HCT116 (cell line): ENCODE data around the gene SOS1. TPM values are rescaled to one million over a fixed set of nuclear protein-coding genes. Genes with fewer than 3 reads are reported as not detected.

Experiments used
- ATAC-seq: fragments of 200-7000 bp; cut with Tn5 transposase; 2 replicates; pipeline ENCODE4 v1.9.1; 2020; ENCODE audit warnings: mild to moderate bottlenecking, moderate library complexity
- BruUV-seq: library from RNA; stranded (reverse); fragments of 400-500 nt; replicated peaks from 2 replicates; lab custom pipeline; 2021; lab: Mats Ljungman, UMichigan
- CTCF ChIA-PET: fragments of 300-600 bp; sonication (Branson Sonifier 250); formaldehyde crosslinking; loops from one replicate; lab custom pipeline; 2021; ENCODE audit warnings: antibody characterized with exemption; lab: Charles Lee
- POLR2A ChIA-PET: fragments of 300-600, 350-600 bp; sonication (Branson Sonifier 250); formaldehyde crosslinking; loops from one replicate; lab custom pipeline; 2021; ENCODE audit warnings: antibody characterized with exemption; lab: Charles Lee
- RAD21 ChIA-PET, 2 experiments: fragments of 300-600 bp; sonication (Branson Sonifier 250); formaldehyde crosslinking; loops; one replicate each; lab custom pipeline; 2023; ENCODE audit warnings: low total read pairs in 2 of 2; ENCODE audit not compliant: uncharacterized antibody in 2 of 2, unreplicated experiment in 2 of 2, low non-redundant PET in 1 of 2; lab: Charles Lee
- DNase-seq: peaks from one replicate; pipeline ENCODE4 v3.0.0-alpha.2; 2010; ENCODE audit warnings: low read depth, low spot score
- H2AFZ ChIP-seq: fragments of 200-600 bp; shearing (Covaris generic), sonication (generic); 2 replicates; pipeline ENCODE4 v1.6.1; 2017; ENCODE audit warnings: low read depth, mixed run types, mixed read lengths, antibody characterized with exemption, low read length; ENCODE audit not compliant: poor library complexity, severe bottlenecking
- H3K27ac ChIP-seq: 2 replicates; pipeline ENCODE4 v1.5.1; 2012; ENCODE audit warnings: low read depth, low read length
- H3K27me3 ChIP-seq: fragments of 200-600 bp; sonication (generic); 2 replicates; pipeline ENCODE4 v1.6.1; 2016; ENCODE audit warnings: mixed run types, low read length, mixed read lengths; ENCODE audit not compliant: insufficient read depth
- H3K36me3 ChIP-seq, 2 experiments: fragments of 200-500 bp in 1 of 2; fragments of 200-600 bp in 1 of 2; sonication (Bioruptor generic) in 1 of 2; sonication (generic) in 1 of 2; 2 replicates each; pipeline versions ENCODE4 v1.5.1 to v1.6.1; 2014 to 2016; ENCODE audit warnings: low read length in 2 of 2, inconsistent platforms in 1 of 2, mixed read lengths in 1 of 2, mixed run types in 1 of 2; ENCODE audit not compliant: insufficient read depth in 2 of 2, control insufficient read depth in 1 of 2
- H3K4me1 ChIP-seq, 2 experiments: fragments of 200-600 bp in 1 of 2; sonication (generic) in 1 of 2; 2 replicates each; pipeline versions ENCODE4 v1.5.1 to v1.6.1; 2012 to 2017; ENCODE audit warnings: low read length in 2 of 2, inconsistent platforms in 1 of 2, mild to moderate bottlenecking in 1 of 2, mixed read lengths in 1 of 2, mixed run types in 1 of 2, moderate library complexity in 1 of 2; ENCODE audit not compliant: insufficient read depth in 2 of 2, control insufficient read depth in 1 of 2
- H3K4me2 ChIP-seq: fragments of 200-600 bp; sonication (generic); 2 replicates; pipeline ENCODE4 v1.6.1; 2017; ENCODE audit warnings: mixed run types, low read length, mixed read lengths
- H3K4me3 ChIP-seq, 2 experiments: fragments of 200-600 bp in 1 of 2; sonication (generic) in 1 of 2; replicated peaks in 1 of 2; 2 replicates each; pipeline ENCODE4 v1.5.1; 2011 to 2016; ENCODE audit warnings: low read length in 2 of 2, control low read depth in 1 of 2, low read depth in 1 of 2, mild to moderate bottlenecking in 1 of 2, mixed read lengths in 1 of 2, mixed run types in 1 of 2
- H3K79me2 ChIP-seq: fragments of 200-600 bp; sonication (generic); 2 replicates; pipeline ENCODE4 v1.6.1; 2017; ENCODE audit warnings: mild to moderate bottlenecking, mixed run types, low read length, moderate library complexity, mixed read lengths; ENCODE audit not compliant: insufficient read depth
- H3K9ac ChIP-seq: fragments of 200-600 bp; sonication (generic); 2 replicates; pipeline ENCODE4 v1.6.1; 2016; ENCODE audit warnings: low read length, mixed read lengths
- H3K9me2 ChIP-seq: fragments of 200-600 bp; sonication (generic), shearing (Covaris generic); 2 replicates; pipeline ENCODE4 v1.6.1; 2017; ENCODE audit warnings: mixed run types, mild to moderate bottlenecking, moderate library complexity; ENCODE audit not compliant: insufficient read depth
- H3K9me3 ChIP-seq, 2 experiments: fragments of 200-500 bp in 1 of 2; fragments of 200-600 bp in 1 of 2; sonication (Bioruptor generic) in 1 of 2; sonication (generic) in 1 of 2; 2 replicates each; pipeline ENCODE4 v1.6.1; 2014 to 2017; ENCODE audit warnings: low read length in 2 of 2, mixed read lengths in 2 of 2, inconsistent platforms in 1 of 2, low read depth in 1 of 2, mild to moderate bottlenecking in 1 of 2, mixed run types in 1 of 2, moderate library complexity in 1 of 2; ENCODE audit not compliant: control insufficient read depth in 1 of 2, insufficient read depth in 1 of 2
- H4K20me1 ChIP-seq: fragments of 200-600 bp; sonication (generic), shearing (Covaris generic); 2 replicates; pipeline ENCODE4 v1.6.1; 2017; ENCODE audit warnings: mixed run types, mild to moderate bottlenecking, moderate library complexity; ENCODE audit not compliant: insufficient read depth
- CBX3 ChIP-seq: IDR thresholded peaks from 2 replicates; pipeline ENCODE4 v1.6.1; 2012; ENCODE audit warnings: low read depth
- CEBPB ChIP-seq: IDR thresholded peaks from 2 replicates; pipeline ENCODE4 v1.6.1; 2012; ENCODE audit warnings: low read depth
- EGR1 ChIP-seq: IDR thresholded peaks from 2 replicates; pipeline ENCODE4 v1.6.1; 2012; ENCODE audit warnings: low read depth
- EZH2 ChIP-seq: fragments of 200-600 bp; sonication (generic); IDR thresholded peaks from 2 replicates; pipeline ENCODE4 v1.6.1; 2017; ENCODE audit warnings: antibody characterized with exemption, mixed run types
- EZH2phosphoT487 ChIP-seq: fragments of 200-600 bp; IDR thresholded peaks from 2 replicates; pipeline ENCODE4 v1.6.1; 2018; ENCODE audit warnings: antibody characterized with exemption, borderline replicate concordance
- FOSL1 ChIP-seq: IDR thresholded peaks from 2 replicates; pipeline ENCODE4 v1.6.1; 2012; ENCODE audit warnings: low read depth
- JUND ChIP-seq: IDR thresholded peaks from 2 replicates; pipeline ENCODE4 v1.6.1; 2012
- POLR2A ChIP-seq: IDR thresholded peaks from 2 replicates; pipeline ENCODE4 v1.7.0; 2011; ENCODE audit warnings: borderline replicate concordance; ENCODE audit not compliant: insufficient read depth, insufficient read length; ENCODE audit errors: extremely low read depth
- POLR2AphosphoS5 ChIP-seq: IDR thresholded peaks from 2 replicates; pipeline ENCODE4 v1.6.1; 2011; ENCODE audit warnings: mild to moderate bottlenecking, low read depth, low read length, moderate library complexity
- SIN3A ChIP-seq: IDR thresholded peaks from 2 replicates; pipeline ENCODE4 v1.6.1; 2012; ENCODE audit warnings: low read depth
- SP1 ChIP-seq: IDR thresholded peaks from 2 replicates; pipeline ENCODE4 v1.6.1; 2012; ENCODE audit warnings: low read depth
- SRF ChIP-seq: IDR thresholded peaks from 2 replicates; pipeline ENCODE4 v1.6.1; 2012; ENCODE audit warnings: low read depth
- TCF7L2 ChIP-seq: IDR thresholded peaks from 2 replicates; pipeline ENCODE4 v1.7.0; 2011; ENCODE audit warnings: borderline replicate concordance, inconsistent platforms; ENCODE audit not compliant: insufficient read depth, insufficient read length; ENCODE audit errors: extremely low read depth
- YY1 ChIP-seq: IDR thresholded peaks from 2 replicates; pipeline ENCODE4 v1.6.1; 2011; ENCODE audit warnings: low read length, low read depth, moderate library complexity, mild to moderate bottlenecking; ENCODE audit not compliant: insufficient replicate concordance; ENCODE audit errors: extremely low read depth
- intact Hi-C: fragments of 100-400 bp; cut with micrococcal nuclease; formaldehyde crosslinking; loops from 2 replicates; pipeline ENCODE4 v1.10.0; 2022
- total RNA-seq: library from RNA; stranded (reverse); gene quantifications from one replicate; pipeline ENCODE4 v1.2.1, GENCODE V29; 2021; ENCODE audit not compliant: unreplicated experiment
- TF ChIP-seq, protein P1 (sequence below): IDR thresholded peaks from 2 replicates; pipeline ENCODE4 v1.6.1; 2012; ENCODE audit warnings: low read depth
- TF ChIP-seq, protein P2 (sequence below), 3 experiments: fragments of 200-600 bp in 1 of 3; sonication (generic) in 1 of 3; IDR thresholded peaks in 2 of 3; conservative IDR thresholded peaks in 1 of 3; 2 replicates each; pipeline ENCODE4 v1.5.1; 2012 to 2017; ENCODE audit warnings: low read depth in 2 of 3, low read length in 2 of 3, antibody characterized with exemption in 1 of 3, borderline replicate concordance in 1 of 3, control low read depth in 1 of 3, mild to moderate bottlenecking in 1 of 3, mixed read lengths in 1 of 3, mixed run types in 1 of 3, moderate library complexity in 1 of 3; ENCODE audit not compliant: insufficient read depth in 1 of 3
- TF ChIP-seq, protein P3 (sequence below): IDR thresholded peaks from 2 replicates; pipeline ENCODE4 v1.6.1; 2012
- TF ChIP-seq, protein P4 (sequence below): IDR thresholded peaks from 2 replicates; pipeline ENCODE4 v1.6.1; 2011; ENCODE audit warnings: mild to moderate bottlenecking, low read length, moderate library complexity; ENCODE audit not compliant: insufficient replicate concordance; ENCODE audit errors: extremely low read depth

Gene SOS1
- total RNA-seq, 1 experiment from 2014 or later, result 19.4 TPM

DNA sequence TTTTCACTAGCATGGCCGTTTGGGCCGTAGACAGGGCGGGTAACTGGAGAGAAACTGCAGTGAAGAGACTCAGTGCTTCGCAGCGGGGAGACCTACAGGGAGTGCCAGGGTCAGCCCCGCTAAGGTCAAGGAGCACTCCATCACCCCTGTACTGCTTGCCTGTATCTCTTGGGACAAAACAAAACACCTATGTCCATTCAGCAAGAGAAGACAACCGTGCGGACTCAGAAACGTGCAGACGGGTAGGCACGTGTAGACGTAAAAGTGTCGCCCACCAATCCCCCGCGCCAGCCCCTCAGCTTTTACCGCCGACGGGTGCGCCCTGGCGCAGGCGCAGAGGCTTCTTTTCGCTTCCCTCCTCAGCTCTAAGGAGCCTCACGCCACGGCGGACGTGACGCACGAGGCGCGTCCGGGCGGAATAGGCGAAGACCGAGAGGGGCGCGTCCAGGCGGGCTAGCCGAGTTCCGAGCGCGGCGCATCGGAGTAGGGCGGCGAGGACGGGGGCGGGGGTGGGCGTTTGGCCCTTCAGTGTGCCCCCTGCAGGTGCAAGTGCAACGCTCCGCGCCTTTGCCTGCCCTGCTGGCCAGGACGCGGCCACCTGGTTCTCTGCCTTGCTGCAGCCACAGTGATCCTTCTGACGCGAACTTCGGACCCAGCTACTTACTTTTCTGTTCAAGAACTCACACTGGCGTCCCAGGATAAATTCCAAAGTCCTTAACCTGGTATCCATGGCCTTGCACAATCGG, 3.3 kb upstream of the SOS1 start:
- H3K9me2 ChIP-seq, result no peaks in the 10 kb centered on the region
- H4K20me1 ChIP-seq, result no peaks in the 10 kb centered on the region
- peaks cover 14 to 38% of the 10 kb centered on the region in 2 experiments for H3K4me1 ChIP-seq
- peak overlapping the region; percentile 66 for H2AFZ ChIP-seq
- CTCF ChIA-PET, result interaction anchor here (1.4 to 1.9 kb wide), 5 partner anchors 9 to 176 kb away, joined by 3 to 8 read pairs (median 4); no protein-coding TSS in a partner anchor
- peak; percentile 98 for TF ChIP-seq SRF
- TF ChIP-seq EGR1, result peak; percentile 98
- TF ChIP-seq, protein P1, sequence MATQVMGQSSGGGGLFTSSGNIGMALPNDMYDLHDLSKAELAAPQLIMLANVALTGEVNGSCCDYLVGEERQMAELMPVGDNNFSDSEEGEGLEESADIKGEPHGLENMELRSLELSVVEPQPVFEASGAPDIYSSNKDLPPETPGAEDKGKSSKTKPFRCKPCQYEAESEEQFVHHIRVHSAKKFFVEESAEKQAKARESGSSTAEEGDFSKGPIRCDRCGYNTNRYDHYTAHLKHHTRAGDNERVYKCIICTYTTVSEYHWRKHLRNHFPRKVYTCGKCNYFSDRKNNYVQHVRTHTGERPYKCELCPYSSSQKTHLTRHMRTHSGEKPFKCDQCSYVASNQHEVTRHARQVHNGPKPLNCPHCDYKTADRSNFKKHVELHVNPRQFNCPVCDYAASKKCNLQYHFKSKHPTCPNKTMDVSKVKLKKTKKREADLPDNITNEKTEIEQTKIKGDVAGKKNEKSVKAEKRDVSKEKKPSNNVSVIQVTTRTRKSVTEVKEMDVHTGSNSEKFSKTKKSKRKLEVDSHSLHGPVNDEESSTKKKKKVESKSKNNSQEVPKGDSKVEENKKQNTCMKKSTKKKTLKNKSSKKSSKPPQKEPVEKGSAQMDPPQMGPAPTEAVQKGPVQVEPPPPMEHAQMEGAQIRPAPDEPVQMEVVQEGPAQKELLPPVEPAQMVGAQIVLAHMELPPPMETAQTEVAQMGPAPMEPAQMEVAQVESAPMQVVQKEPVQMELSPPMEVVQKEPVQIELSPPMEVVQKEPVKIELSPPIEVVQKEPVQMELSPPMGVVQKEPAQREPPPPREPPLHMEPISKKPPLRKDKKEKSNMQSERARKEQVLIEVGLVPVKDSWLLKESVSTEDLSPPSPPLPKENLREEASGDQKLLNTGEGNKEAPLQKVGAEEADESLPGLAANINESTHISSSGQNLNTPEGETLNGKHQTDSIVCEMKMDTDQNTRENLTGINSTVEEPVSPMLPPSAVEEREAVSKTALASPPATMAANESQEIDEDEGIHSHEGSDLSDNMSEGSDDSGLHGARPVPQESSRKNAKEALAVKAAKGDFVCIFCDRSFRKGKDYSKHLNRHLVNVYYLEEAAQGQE, result no peak
- no peak for TF ChIP-seq EZH2
- TF ChIP-seq POLR2A, result peak; percentile 69
- no peak for TF ChIP-seq EZH2phosphoT487
- TF ChIP-seq, protein P2, sequence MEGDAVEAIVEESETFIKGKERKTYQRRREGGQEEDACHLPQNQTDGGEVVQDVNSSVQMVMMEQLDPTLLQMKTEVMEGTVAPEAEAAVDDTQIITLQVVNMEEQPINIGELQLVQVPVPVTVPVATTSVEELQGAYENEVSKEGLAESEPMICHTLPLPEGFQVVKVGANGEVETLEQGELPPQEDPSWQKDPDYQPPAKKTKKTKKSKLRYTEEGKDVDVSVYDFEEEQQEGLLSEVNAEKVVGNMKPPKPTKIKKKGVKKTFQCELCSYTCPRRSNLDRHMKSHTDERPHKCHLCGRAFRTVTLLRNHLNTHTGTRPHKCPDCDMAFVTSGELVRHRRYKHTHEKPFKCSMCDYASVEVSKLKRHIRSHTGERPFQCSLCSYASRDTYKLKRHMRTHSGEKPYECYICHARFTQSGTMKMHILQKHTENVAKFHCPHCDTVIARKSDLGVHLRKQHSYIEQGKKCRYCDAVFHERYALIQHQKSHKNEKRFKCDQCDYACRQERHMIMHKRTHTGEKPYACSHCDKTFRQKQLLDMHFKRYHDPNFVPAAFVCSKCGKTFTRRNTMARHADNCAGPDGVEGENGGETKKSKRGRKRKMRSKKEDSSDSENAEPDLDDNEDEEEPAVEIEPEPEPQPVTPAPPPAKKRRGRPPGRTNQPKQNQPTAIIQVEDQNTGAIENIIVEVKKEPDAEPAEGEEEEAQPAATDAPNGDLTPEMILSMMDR (IDR thresholded peaks at IDR 0.05 in 2 of 3, conservative IDR thresholded peaks at IDR 0.05 in 1 of 3; ENCODE audit: borderline replicate concordance in 1 of 3, insufficient read depth in 1 of 3, low read depth in 2 of 3, low read length in 2 of 3), result peak; percentile 9 to 65 (median 47); a peak in 4 of 6 replicates
- TF ChIP-seq POLR2AphosphoS5, result peak; percentile 91
- TF ChIP-seq FOSL1, result no peak
- no peak; the same call in 1 of the 2 replicates for TF ChIP-seq CEBPB
- TF ChIP-seq, protein P3, sequence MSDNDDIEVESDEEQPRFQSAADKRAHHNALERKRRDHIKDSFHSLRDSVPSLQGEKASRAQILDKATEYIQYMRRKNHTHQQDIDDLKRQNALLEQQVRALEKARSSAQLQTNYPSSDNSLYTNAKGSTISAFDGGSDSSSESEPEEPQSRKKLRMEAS, result peak; percentile 95
- TF ChIP-seq JUND, result no peak
- TF ChIP-seq SIN3A, result peak; percentile 53; the same call in 1 of the 2 replicates
- TF ChIP-seq CBX3, result peak; percentile 98
- TF ChIP-seq TCF7L2, result peak; percentile 56
- TF ChIP-seq YY1, result peak; percentile 91
- TF ChIP-seq SP1, result peak; percentile 96
- TF ChIP-seq, protein P4, sequence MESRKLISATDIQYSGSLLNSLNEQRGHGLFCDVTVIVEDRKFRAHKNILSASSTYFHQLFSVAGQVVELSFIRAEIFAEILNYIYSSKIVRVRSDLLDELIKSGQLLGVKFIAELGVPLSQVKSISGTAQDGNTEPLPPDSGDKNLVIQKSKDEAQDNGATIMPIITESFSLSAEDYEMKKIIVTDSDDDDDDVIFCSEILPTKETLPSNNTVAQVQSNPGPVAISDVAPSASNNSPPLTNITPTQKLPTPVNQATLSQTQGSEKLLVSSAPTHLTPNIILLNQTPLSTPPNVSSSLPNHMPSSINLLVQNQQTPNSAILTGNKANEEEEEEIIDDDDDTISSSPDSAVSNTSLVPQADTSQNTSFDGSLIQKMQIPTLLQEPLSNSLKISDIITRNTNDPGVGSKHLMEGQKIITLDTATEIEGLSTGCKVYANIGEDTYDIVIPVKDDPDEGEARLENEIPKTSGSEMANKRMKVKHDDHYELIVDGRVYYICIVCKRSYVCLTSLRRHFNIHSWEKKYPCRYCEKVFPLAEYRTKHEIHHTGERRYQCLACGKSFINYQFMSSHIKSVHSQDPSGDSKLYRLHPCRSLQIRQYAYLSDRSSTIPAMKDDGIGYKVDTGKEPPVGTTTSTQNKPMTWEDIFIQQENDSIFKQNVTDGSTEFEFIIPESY, result no peak
- H3K4me3 ChIP-seq, result peak overlapping the region; percentile 70 to 96
- DNase-seq (peak; percentile 95), ATAC-seq (peak; percentile 81)
- no peaks in the 10 kb centered on the region for H3K36me3 ChIP-seq
- peak overlapping the region; percentile 95 for H3K4me2 ChIP-seq
- peak overlapping the region; percentile 80 for H3K27ac ChIP-seq
- no peaks in the 10 kb centered on the region for H3K27me3 ChIP-seq
- intact Hi-C loops, result loop anchor here (5.0 kb wide), 1 partner anchor 103 kb away; no protein-coding TSS in a partner anchor
- peaks cover 13% of the 10 kb centered on the region for H3K79me2 ChIP-seq
- peak overlapping the region; percentile 94 for H3K9ac ChIP-seq
- RAD21 ChIA-PET, result interaction anchor here (1.0 to 1.3 kb wide), 2 partner anchors 105 to 176 kb away, joined by 3 read pairs; no protein-coding TSS in a partner anchor
- no peaks in the 10 kb centered on the region for H3K9me3 ChIP-seq
- BruUV-seq, result no TSS peak
- POLR2A ChIA-PET, result interaction anchor here (0.7 kb wide), 1 partner anchor 176 kb away, joined by 4 read pairs; no protein-coding TSS in a partner anchor
